Fibroblast of skin of back (primary cell): ENCODE data around the gene SLC43A3.
"Not testable (repeated sequence)": the region's sequence is repeated elsewhere in the genome, so short reads cannot be mapped to it uniquely, and the experiment has no call there.

Experiments used
- DNase-seq: peaks from one replicate; pipeline ENCODE4 v3.0.0-alpha.2; 2013

The SLC43A3 gene

GRCh38 chr11:57459164-57460021 is 32.5 kb upstream of the SLC43A3 start:
- DNase-seq: no peak

GRCh38 chr11:57458410-57459163 is 31.7 kb upstream of the SLC43A3 start:
- peak; percentile 25 for DNase-seq

- no peak for DNase-seq
These were observed 31.1 kb upstream of the SLC43A3 start for GRCh38 chr11:57458060-57458409.

GRCh38 chr11:57457643-57458023 is 30.7 kb upstream of the SLC43A3 start:
- DNase-seq: no peak

GRCh38 chr11:57456960-57457642 is 30.2 kb upstream of the SLC43A3 start:
- DNase-seq: peak; percentile 67

- no peak for DNase-seq
These were observed 26.7 kb upstream of the SLC43A3 start for GRCh38 chr11:57453543-57454177.

GRCh38 chr11:57446055-57446454 is 19.1 kb upstream of the SLC43A3 start:
- no peak for DNase-seq

GRCh38 chr11:57445122-57445394 is 18.1 kb upstream of the SLC43A3 start:
- DNase-seq: not testable (repeated sequence)

- no peak for DNase-seq
These were observed 17.6 kb upstream of the SLC43A3 start for GRCh38 chr11:57444362-57445121.

- no peak for DNase-seq
These were observed 14.0 kb upstream of the SLC43A3 start for GRCh38 chr11:57440744-57441414.

GRCh38 chr11:57439786-57440185 is 12.9 kb upstream of the SLC43A3 start:
- DNase-seq: no peak

GRCh38 chr11:57438345-57439285 is 11.7 kb upstream of the SLC43A3 start:
- no peak for DNase-seq

GRCh38 chr11:57436031-57436430 is 9.1 kb upstream of the SLC43A3 start:
- DNase-seq: no peak

GRCh38 chr11:57434640-57435546 is 8.0 kb upstream of the SLC43A3 start:
- DNase-seq: peak; percentile 59

GRCh38 chr11:57432714-57433163 is 5.8 kb upstream of the SLC43A3 start:
- peak; percentile 60 for DNase-seq

- DNase-seq: no peak
These were observed 5.2 kb upstream of the SLC43A3 start for GRCh38 chr11:57432149-57432561.

GRCh38 chr11:57430952-57431351 is 4.0 kb upstream of the SLC43A3 start:
- no peak for DNase-seq

GRCh38 chr11:57429946-57430345 is 3.0 kb upstream of the SLC43A3 start:
- no peak for DNase-seq

- DNase-seq: no peak
These were observed 1.7 kb upstream of the SLC43A3 start for GRCh38 chr11:57428643-57429042.
